PC-3 (cell line): ENCODE results near the gene TACR2. TPM values are rescaled to one million over a fixed set of nuclear protein-coding genes. Genes with fewer than 3 reads are reported as not detected.

Experiments used
- total RNA-seq: library from RNA; depleted of rRNA; stranded (reverse); fragments of >200 nt; gene quantifications from 2 replicates; pipeline ENCODE4 v1.2.3, GENCODE V29; 2014; rRNA removed

TACR2 gene
- total RNA-seq, 1 experiment from 2014 or later, result 0.40 TPM

Other genes starting within 250 kb of the TACR2 start
- gene SUPV3L1, start 236.7 kb downstream of the TACR2 start, total RNA-seq, result 86.2 and 117 TPM in 2 replicates
- gene HKDC1, start 196.6 kb downstream of the TACR2 start, total RNA-seq, result 0.44 and 1.2 TPM in 2 replicates
- gene HK1, start 138.4 kb downstream of the TACR2 start, total RNA-seq, result 189 and 208 TPM in 2 replicates
- 186 and 212 TPM in 2 replicates for gene TSPAN15, start 34.5 kb upstream of the TACR2 start, total RNA-seq
- not detected in 2 replicates for gene NEUROG3, start 156.5 kb upstream of the TACR2 start, total RNA-seq
- gene FAM241B, start 213.3 kb upstream of the TACR2 start, total RNA-seq, result 37.5 and 45.4 TPM in 2 replicates